ENCODE data around the gene WDR76. TPM values are rescaled to one million over a fixed set of nuclear protein-coding genes. Genes with fewer than 3 reads are reported as not detected.
"Not testable (repeated sequence)": the region's sequence is repeated elsewhere in the genome, so short reads cannot be mapped to it uniquely, and the experiment has no call there.

The WDR76 gene
- total RNA-seq, 2 experiments from 2014 or later: 126 to 170 TPM

GRCh38 chr15:43828061-43828657 is 1.4 kb downstream of the WDR76 start:
- intact Hi-C loops (cut with micrococcal nuclease; ENCODE audit: unreplicated experiment): loop anchor here (1.0 to 2.0 kb wide), 2 partner anchors 19 to 52 kb away; partner anchors contain the start of gene ELL3

DNA sequence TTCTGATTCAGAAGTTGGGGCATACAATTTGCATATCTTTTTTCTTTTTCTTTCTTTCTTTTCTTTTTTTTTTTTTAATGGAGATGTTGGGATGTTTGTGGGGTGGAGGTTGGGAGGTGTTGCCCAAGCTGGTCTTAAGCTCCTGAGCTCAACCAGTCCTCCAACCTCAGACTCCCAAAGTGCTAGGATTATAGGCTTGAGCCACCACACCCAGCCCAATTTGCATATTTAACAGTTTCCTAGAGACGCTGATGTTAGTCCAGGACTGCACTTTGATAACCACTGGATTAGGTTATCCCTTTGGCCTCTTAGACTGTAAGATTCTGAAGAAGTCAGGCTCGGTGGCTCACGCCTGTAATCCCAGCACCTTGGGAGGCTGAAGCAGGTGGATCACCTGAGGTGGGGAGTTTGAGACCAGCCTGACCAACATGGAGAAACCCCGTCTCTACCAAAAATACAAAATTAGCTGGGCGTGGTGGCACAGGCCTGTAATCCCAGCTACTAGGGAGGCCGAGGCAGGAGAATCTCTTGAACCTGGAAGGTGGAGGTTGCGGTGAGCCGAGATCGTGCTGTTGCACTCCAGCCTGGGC is 3.2 kb downstream of the WDR76 start:
- Histone ChIP-seq H3K4me2 (ENCODE audit: low read length) (peak overlapping the region; percentile 82), H3K4me1 (ENCODE audit: insufficient read depth, low read length, poor library complexity, severe bottlenecking) (peaks cover 51% of the 10 kb centered on the region), H4K20me1 (ENCODE audit: insufficient read depth, low read length) (peaks cover 11% of the 10 kb centered on the region), H3K4me3 (ENCODE audit: low read depth, low read length, poor library complexity, severe bottlenecking) (peak overlapping the region; percentile 95), H3K79me2 (ENCODE audit: insufficient read depth, low read depth, low read length) (peaks cover 100% of the 10 kb centered on the region), H3K36me3 (ENCODE audit: insufficient read depth, low read length) (peaks cover 79% of the 10 kb centered on the region), H3K27ac (ENCODE audit: low read depth, low read length, poor library complexity, severe bottlenecking) (peak overlapping the region; percentile 86)
- H3K9me2 ChIP-seq (ENCODE audit: insufficient read depth, low read length); DNase-seq (ENCODE audit: low spot score); H3K9me3 ChIP-seq (ENCODE audit: low read length); CTCF ChIA-PET (ENCODE audit: unreplicated experiment); H2AFZ ChIP-seq (ENCODE audit: low read length); BruUV-seq (replicated peaks): not testable (repeated sequence)
- POLR2A ChIA-PET: interaction anchor here (0.7 to 9.7 kb wide), 3 partner anchors 8 to 40 kb away, joined by 3 to 150 read pairs (median 12); no protein-coding TSS in a partner anchor
- intact Hi-C loops (cut with micrococcal nuclease; ENCODE audit: unreplicated experiment): loop anchor here (2.0 kb wide), 1 partner anchor 21 kb away; no protein-coding TSS in a partner anchor

More at GRCh38 chr15:43828061-43828657, 1.4 kb downstream of the WDR76 start:
- Histone ChIP-seq H3K9me3 (ENCODE audit: low read length) (no peaks in the 10 kb centered on the region; the same call in 1 of the 2 replicates), H2AFZ (ENCODE audit: low read length) (no peak overlapping the region), H3K4me1 (ENCODE audit: insufficient read depth, low read length, poor library complexity, severe bottlenecking) (peaks cover 57% of the 10 kb centered on the region), H3K4me3 (ENCODE audit: low read depth, low read length, poor library complexity, severe bottlenecking) (peak overlapping the region; percentile 95), H3K79me2 (ENCODE audit: insufficient read depth, low read depth, low read length) (peaks cover 95% of the 10 kb centered on the region), H3K9me2 (ENCODE audit: insufficient read depth, low read length) (no peaks in the 10 kb centered on the region), H3K27ac (ENCODE audit: low read depth, low read length, poor library complexity, severe bottlenecking) (peak overlapping the region; percentile 86), H4K20me1 (ENCODE audit: insufficient read depth, low read length) (peaks cover 11% of the 10 kb centered on the region), H3K36me3 (ENCODE audit: insufficient read depth, low read length) (peaks cover 61% of the 10 kb centered on the region), H3K4me2 (ENCODE audit: low read length) (peak overlapping the region; percentile 82)
- TF ChIP-seq, protein P1, sequence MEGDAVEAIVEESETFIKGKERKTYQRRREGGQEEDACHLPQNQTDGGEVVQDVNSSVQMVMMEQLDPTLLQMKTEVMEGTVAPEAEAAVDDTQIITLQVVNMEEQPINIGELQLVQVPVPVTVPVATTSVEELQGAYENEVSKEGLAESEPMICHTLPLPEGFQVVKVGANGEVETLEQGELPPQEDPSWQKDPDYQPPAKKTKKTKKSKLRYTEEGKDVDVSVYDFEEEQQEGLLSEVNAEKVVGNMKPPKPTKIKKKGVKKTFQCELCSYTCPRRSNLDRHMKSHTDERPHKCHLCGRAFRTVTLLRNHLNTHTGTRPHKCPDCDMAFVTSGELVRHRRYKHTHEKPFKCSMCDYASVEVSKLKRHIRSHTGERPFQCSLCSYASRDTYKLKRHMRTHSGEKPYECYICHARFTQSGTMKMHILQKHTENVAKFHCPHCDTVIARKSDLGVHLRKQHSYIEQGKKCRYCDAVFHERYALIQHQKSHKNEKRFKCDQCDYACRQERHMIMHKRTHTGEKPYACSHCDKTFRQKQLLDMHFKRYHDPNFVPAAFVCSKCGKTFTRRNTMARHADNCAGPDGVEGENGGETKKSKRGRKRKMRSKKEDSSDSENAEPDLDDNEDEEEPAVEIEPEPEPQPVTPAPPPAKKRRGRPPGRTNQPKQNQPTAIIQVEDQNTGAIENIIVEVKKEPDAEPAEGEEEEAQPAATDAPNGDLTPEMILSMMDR (conservative IDR thresholded peaks at IDR 0.05; ENCODE audit: low read length): no peak
- no peak for TF ChIP-seq EZH2phosphoT487 (IDR thresholded peaks at IDR 0.05; ENCODE audit: borderline replicate concordance, low read depth, low read length)
- ChIA-PET POLR2A (interaction anchor here (0.9 to 9.7 kb wide), 9 partner anchors 9 to 53 kb away, joined by 3 to 150 read pairs (median 5); partner anchors contain the start of genes ELL3 and SERF2), CTCF (ENCODE audit: unreplicated experiment) (interaction anchor here (0.5 to 1.3 kb wide), 2 partner anchors 19 to 51 kb away, joined by 3 read pairs; partner anchors contain the start of gene ELL3)
- peak; percentile 64 for DNase-seq (ENCODE audit: low spot score)
- TSS peak; percentile 67 for BruUV-seq (replicated peaks)

DNA sequence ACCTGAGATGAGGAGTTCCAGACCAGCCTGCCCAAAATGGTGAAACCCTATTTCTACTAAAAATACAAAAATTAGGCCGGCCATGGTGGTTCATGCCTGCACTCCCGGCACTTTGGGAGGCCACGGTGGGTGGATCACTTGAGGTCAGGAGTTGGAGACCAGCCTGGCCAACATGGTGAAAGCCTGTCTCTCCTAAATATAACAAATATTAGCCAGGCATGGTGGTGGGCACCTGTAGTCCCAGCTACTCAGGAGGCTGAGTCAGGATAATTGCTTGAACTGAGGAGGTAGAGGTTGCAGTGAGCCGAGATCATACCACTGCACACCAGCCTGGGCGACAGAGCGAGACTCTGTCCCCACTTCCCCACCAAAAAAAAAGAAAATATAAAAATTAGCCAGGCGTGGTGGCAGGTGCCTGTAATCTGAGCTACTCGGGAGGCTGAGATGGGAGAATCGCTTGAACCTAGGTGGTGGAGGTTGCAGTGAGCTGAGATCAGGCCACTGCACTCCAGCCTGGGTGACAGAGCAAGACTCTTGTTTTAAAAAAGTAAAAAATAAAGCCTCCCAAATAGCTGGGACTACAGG is 4.0 kb downstream of the WDR76 start:
- BruUV-seq (replicated peaks); H2AFZ ChIP-seq (ENCODE audit: low read length); H3K9me3 ChIP-seq (ENCODE audit: low read length); H3K9me2 ChIP-seq (ENCODE audit: insufficient read depth, low read length); CTCF ChIA-PET (ENCODE audit: unreplicated experiment); intact Hi-C loops (cut with micrococcal nuclease; ENCODE audit: unreplicated experiment): not testable (repeated sequence)
- POLR2A ChIA-PET: interaction anchor here (0.7 to 2.4 kb wide), 9 partner anchors 8 to 60 kb away, joined by 4 to 15 read pairs (median 6); partner anchors contain the start of gene ELL3
- Histone ChIP-seq H3K4me1 (ENCODE audit: insufficient read depth, low read length, poor library complexity, severe bottlenecking) (peaks cover 44% of the 10 kb centered on the region), H4K20me1 (ENCODE audit: insufficient read depth, low read length) (peaks cover 12% of the 10 kb centered on the region), H3K79me2 (ENCODE audit: insufficient read depth, low read depth, low read length) (peaks cover 100% of the 10 kb centered on the region), H3K4me2 (ENCODE audit: low read length) (peak overlapping the region; percentile 82), H3K27ac (ENCODE audit: low read depth, low read length, poor library complexity, severe bottlenecking) (peak overlapping the region; percentile 86), H3K4me3 (ENCODE audit: low read depth, low read length, poor library complexity, severe bottlenecking) (peak overlapping the region; percentile 95), H3K36me3 (ENCODE audit: insufficient read depth, low read length) (peaks cover 87% of the 10 kb centered on the region)
- DNase-seq (ENCODE audit: low spot score): peak; percentile 54

DNA sequence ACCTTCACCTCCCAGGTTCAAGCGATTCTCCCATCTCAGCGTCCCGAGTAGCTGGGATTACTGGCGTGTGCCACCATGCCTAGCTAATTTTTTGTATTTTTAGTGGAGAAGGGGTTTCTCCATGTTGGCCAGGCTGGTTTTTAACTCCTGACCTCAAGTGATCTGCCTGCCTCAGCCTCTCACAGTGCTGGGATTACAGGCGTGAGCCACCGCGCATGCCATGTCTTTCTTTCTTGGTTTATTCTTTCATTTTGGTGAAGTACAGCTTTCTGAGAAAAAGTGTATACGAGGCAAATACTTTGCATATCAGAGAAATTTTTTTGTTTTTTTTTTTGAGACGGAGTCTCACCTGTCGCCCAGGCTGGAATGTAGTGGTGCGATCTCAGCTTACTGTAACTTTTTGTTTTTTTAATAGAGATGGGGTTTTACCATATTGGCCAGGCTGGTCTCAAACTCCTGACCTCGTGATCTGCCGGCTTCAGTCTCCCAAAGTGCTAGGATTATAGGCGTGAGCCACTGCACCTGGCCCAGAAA is 4.8 kb downstream of the WDR76 start:
- H3K9me2 ChIP-seq (ENCODE audit: insufficient read depth, low read length); BruUV-seq (replicated peaks); H2AFZ ChIP-seq (ENCODE audit: low read length); CTCF ChIA-PET (ENCODE audit: unreplicated experiment); intact Hi-C loops (cut with micrococcal nuclease; ENCODE audit: unreplicated experiment); DNase-seq (ENCODE audit: low spot score); H3K9me3 ChIP-seq (ENCODE audit: low read length): not testable (repeated sequence)
- Histone ChIP-seq H3K36me3 (ENCODE audit: insufficient read depth, low read length) (peaks cover 95% of the 10 kb centered on the region), H3K4me1 (ENCODE audit: insufficient read depth, low read length, poor library complexity, severe bottlenecking) (peaks cover 36% of the 10 kb centered on the region), H3K4me2 (ENCODE audit: low read length) (peak overlapping the region; percentile 82), H3K27ac (ENCODE audit: low read depth, low read length, poor library complexity, severe bottlenecking) (peak overlapping the region; percentile 86), H3K79me2 (ENCODE audit: insufficient read depth, low read depth, low read length) (peaks cover 100% of the 10 kb centered on the region), H4K20me1 (ENCODE audit: insufficient read depth, low read length) (peaks cover 20% of the 10 kb centered on the region), H3K4me3 (ENCODE audit: low read depth, low read length, poor library complexity, severe bottlenecking) (peak overlapping the region; percentile 95)
- POLR2A ChIA-PET: interaction anchor here (0.6 to 2.4 kb wide), 17 partner anchors 9 to 93 kb away, joined by 3 to 16 read pairs (median 6); partner anchors contain the start of gene ELL3

DNA sequence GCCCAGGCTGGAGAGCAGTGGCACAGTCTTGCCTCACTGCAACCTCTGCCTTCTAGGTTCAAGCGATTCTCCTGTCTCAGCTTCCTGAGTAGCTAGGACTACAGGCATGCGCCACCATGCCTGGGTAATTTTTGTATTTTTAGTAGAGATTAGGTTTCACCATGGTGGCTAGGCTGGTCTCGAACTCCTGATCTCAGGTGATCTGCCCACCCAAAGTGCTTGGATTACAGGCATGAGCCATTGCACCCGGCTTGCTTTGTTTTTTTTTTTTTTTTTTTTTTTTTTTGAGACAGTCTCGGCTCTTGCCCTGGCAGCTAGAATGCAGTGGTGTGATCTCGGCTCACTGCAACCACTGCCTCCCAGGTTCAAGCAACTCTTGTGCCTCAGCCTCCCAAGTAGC is 5.7 kb downstream of the WDR76 start:
- intact Hi-C loops (cut with micrococcal nuclease; ENCODE audit: unreplicated experiment); H3K9me2 ChIP-seq (ENCODE audit: insufficient read depth, low read length); CTCF ChIA-PET (ENCODE audit: unreplicated experiment); DNase-seq (ENCODE audit: low spot score); BruUV-seq (replicated peaks); H2AFZ ChIP-seq (ENCODE audit: low read length); H3K9me3 ChIP-seq (ENCODE audit: low read length): not testable (repeated sequence)
- peak overlapping the region; percentile 86 for H3K27ac ChIP-seq (ENCODE audit: low read depth, low read length, poor library complexity, severe bottlenecking)
- peaks cover 35% of the 10 kb centered on the region for H3K4me1 ChIP-seq (ENCODE audit: insufficient read depth, low read length, poor library complexity, severe bottlenecking)
- H4K20me1 ChIP-seq (ENCODE audit: insufficient read depth, low read length): peaks cover 21% of the 10 kb centered on the region
- H3K79me2 ChIP-seq (ENCODE audit: insufficient read depth, low read depth, low read length): peaks cover 100% of the 10 kb centered on the region
- peak overlapping the region; percentile 95 for H3K4me3 ChIP-seq (ENCODE audit: low read depth, low read length, poor library complexity, severe bottlenecking)
- H3K36me3 ChIP-seq (ENCODE audit: insufficient read depth, low read length): peaks cover 99% of the 10 kb centered on the region
- POLR2A ChIA-PET: interaction anchor here (0.6 to 2.4 kb wide), 14 partner anchors 8 to 79 kb away, joined by 3 to 16 read pairs (median 6); partner anchors contain the start of genes ELL3 and MFAP1
- peak overlapping the region; percentile 82 for H3K4me2 ChIP-seq (ENCODE audit: low read length)

Data from OCI-LY7 (cell line).